GM12878 (cell line): ENCODE data around the gene PGK2. TPM values are rescaled to one million over a fixed set of nuclear protein-coding genes. Genes with fewer than 3 reads are reported as not detected.

Experiments used
- ATAC-seq: fragments of 200-7000 bp; cut with Tn5 transposase; 3 replicates; pipeline ENCODE4 v1.9.1; 2020; ENCODE audit warnings: mild to moderate bottlenecking, moderate library complexity
- BruUV-seq: library from RNA; stranded (reverse); fragments of 400-500 nt; replicated peaks from 2 replicates; lab custom pipeline; 2021; lab: Mats Ljungman, UMichigan
- CTCF ChIA-PET: fragments of 300-600 bp; sonication (Branson Sonifier 250); formaldehyde crosslinking; extraction: SDS; loops from one replicate; lab custom pipeline; 2021; ENCODE audit warnings: inconsistent platforms; lab: Yijun Ruan, JAX
- POLR2A ChIA-PET: fragments of 350-600 bp; formaldehyde crosslinking; extraction: SDS; loops from one replicate; lab custom pipeline; 2021; ENCODE audit warnings: inconsistent platforms; lab: Charles Lee
- RAD21 ChIA-PET: fragments of 300-600 bp; sonication (Branson Sonifier 250); formaldehyde crosslinking; loops from one replicate; lab custom pipeline; 2023; ENCODE audit warnings: antibody characterized with exemption; ENCODE audit not compliant: unreplicated experiment; lab: Charles Lee
- SMC1A ChIA-PET: fragments of 300-600 bp; sonication (Branson Sonifier 250); formaldehyde crosslinking; loops from one replicate; lab custom pipeline; 2023; ENCODE audit not compliant: unreplicated experiment, uncharacterized antibody; lab: Charles Lee
- DNase-seq: peaks from one replicate; pipeline ENCODE4 v3.0.0-alpha.2; 2011; ENCODE audit warnings: low read depth, low spot score
- FAIRE-seq: peaks from 3 replicates; lab custom pipeline; 2011; peaks lifted over from hg19 to GRCh38; lab: Jason Lieb, UNC
- H2AFZ ChIP-seq: 2 replicates; pipeline ENCODE4 v1.6.0; 2011; ENCODE audit warnings: low read depth, low read length, control low read depth; ENCODE audit not compliant: control insufficient read depth
- H3K27ac ChIP-seq: 2 replicates; pipeline ENCODE4 v1.5.1; 2011; ENCODE audit warnings: control low read depth; ENCODE audit not compliant: control insufficient read depth, insufficient read depth
- H3K27me3 ChIP-seq, 2 experiments: replicated peaks in 1 of 2; 2 replicates each; pipeline versions ENCODE4 v1.6.0 to v1.6.1; 2011; ENCODE audit warnings: low read length in 1 of 2; ENCODE audit not compliant: control insufficient read depth in 2 of 2, insufficient read depth in 2 of 2
- H3K36me3 ChIP-seq, 2 experiments: 2 replicates each; pipeline ENCODE4 v1.5.1; 2011; ENCODE audit warnings: low read length in 1 of 2; ENCODE audit not compliant: control insufficient read depth in 2 of 2, insufficient read depth in 2 of 2
- H3K4me1 ChIP-seq: 2 replicates; pipeline ENCODE4 v1.6.1; 2011; ENCODE audit warnings: mild to moderate bottlenecking, low read length, moderate library complexity, mixed read lengths; ENCODE audit not compliant: control insufficient read depth, insufficient read depth
- H3K4me2 ChIP-seq: 2 replicates; pipeline ENCODE4 v1.6.0; 2011; ENCODE audit warnings: control low read depth; ENCODE audit not compliant: control insufficient read depth, insufficient read depth
- H3K4me3 ChIP-seq: fragments of 200-600 bp; sonication (generic); 2 replicates; pipeline ENCODE4 v1.5.1; 2016
- H3K79me2 ChIP-seq: 2 replicates; pipeline ENCODE4 v1.6.0; 2011; ENCODE audit warnings: low read length; ENCODE audit not compliant: control insufficient read depth, insufficient read depth
- H3K9ac ChIP-seq: 2 replicates; pipeline ENCODE4 v1.8.0; 2011; ENCODE audit warnings: low read length, control low read depth, mixed read lengths; ENCODE audit not compliant: control insufficient read depth, insufficient read depth
- H3K9me3 ChIP-seq: replicated peaks from 3 replicates; pipeline ENCODE4 v1.5.1; 2011; ENCODE audit warnings: mild to moderate bottlenecking, low read length; ENCODE audit not compliant: control insufficient read depth, insufficient read depth
- H4K20me1 ChIP-seq: 2 replicates; pipeline ENCODE4 v1.6.0; 2011; ENCODE audit not compliant: control insufficient read depth, insufficient read depth
- EP300 ChIP-seq, 2 experiments: fragments of 150-350 bp in 1 of 2; IDR thresholded peaks; 2 replicates each; pipeline ENCODE4 v1.6.1; 2011 to 2012; ENCODE audit warnings: low read depth in 2 of 2, low read length in 2 of 2, borderline replicate concordance in 1 of 2, improper control_type of control experiment in 1 of 2, inconsistent platforms in 1 of 2; ENCODE audit not compliant: control insufficient read depth in 1 of 2
- ETV6 ChIP-seq, 2 experiments: fragments of 450-650 bp in 1 of 2; IDR thresholded peaks in 1 of 2; conservative IDR thresholded peaks in 1 of 2; 2 replicates each; pipeline ENCODE4 v1.6.1; 2014; ENCODE audit warnings: antibody characterized with exemption in 1 of 2, borderline replicate concordance in 1 of 2, low read depth in 1 of 2, mild to moderate bottlenecking in 1 of 2, moderate library complexity in 1 of 2
- FOXK2 ChIP-seq: fragments of 450-650 bp; IDR thresholded peaks from 2 replicates; pipeline ENCODE4 v1.6.1; 2017; ENCODE audit warnings: mild to moderate bottlenecking, moderate library complexity
- GATAD2B ChIP-seq: fragments of 450-650 bp; conservative IDR thresholded peaks from 2 replicates; pipeline ENCODE4 v1.6.1; 2017; ENCODE audit warnings: low read depth, mild to moderate bottlenecking, moderate library complexity
- IKZF1 ChIP-seq: fragments of 450-650 bp; conservative IDR thresholded peaks from 2 replicates; pipeline ENCODE4 v1.6.1; 2017; ENCODE audit warnings: antibody characterized with exemption, mild to moderate bottlenecking
- KDM1A ChIP-seq: fragments of 200-600 bp; sonication (generic); IDR thresholded peaks from 2 replicates; pipeline ENCODE4 v1.6.1; 2016; ENCODE audit warnings: borderline replicate concordance
- MXI1 ChIP-seq: fragments of 150-350 bp; IDR thresholded peaks from 2 replicates; pipeline ENCODE4 v1.6.1; 2011; ENCODE audit warnings: low read depth, mild to moderate bottlenecking, inconsistent platforms, low read length, improper control_type of control experiment
- NRF1 ChIP-seq: conservative IDR thresholded peaks from 2 replicates; pipeline ENCODE4 v1.6.1; 2011; ENCODE audit warnings: mild to moderate bottlenecking, low read depth, low read length, improper control_type of control experiment
- RAD51 ChIP-seq: fragments of 450-650 bp; IDR thresholded peaks from 2 replicates; pipeline ENCODE4 v1.6.1; 2016; ENCODE audit warnings: moderate library complexity, mild to moderate bottlenecking, inconsistent platforms
- WGBS: methylation state at CpG from one replicate; pipeline ENCODE4 v1.1.6; 2016; ENCODE audit warnings: low lambda C conversion rate; ENCODE audit not compliant: insufficient replicate concordance, insufficient coverage; ENCODE audit errors: missing lambda C conversion rate; 5-methylcytosine and 5-hydroxymethylcytosine counted together
- in situ Hi-C: fragments of 300-500 bp; cut with MboI; formaldehyde crosslinking; loops from 9 replicates; pipeline ENCODE4 v1.14.3; 2018; ENCODE audit warnings: mixed read lengths
- intact Hi-C: fragments of 100-400 bp; cut with micrococcal nuclease; formaldehyde crosslinking; loops from one replicate; pipeline ENCODE4 v1.14.2; 2022; ENCODE audit not compliant: unreplicated experiment
- polyA plus RNA-seq, 11 experiments: library from polyadenylated mRNA; depleted of rRNA in 4 of 11; unstranded in 6 of 11; stranded (reverse) in 5 of 11; fragments of >200 nt; fragmentation: Nextera tagmentation in 4 of 11; fragmentation: Illumina TruSeq in 1 of 11; extraction: Ambion mirVana in 4 of 11; extraction: Trizol in 1 of 11; gene quantifications; 1 replicate in 1 of 11; 2 replicates in 10 of 11; pipeline versions ENCODE4 v1.2.1 to v1.2.3, GENCODE V29; 2011 to 2016; ENCODE audit warnings: inconsistent platforms in 2 of 11, missing spikeins in 2 of 11, low read depth in 1 of 11
- total RNA-seq, 4 experiments: library from RNA; depleted of rRNA in 3 of 4; stranded (reverse); fragments of >200 nt in 3 of 4; fragmentation: Illumina TruSeq in 1 of 4; extraction: Trizol in 1 of 4; gene quantifications; 2 replicates each; pipeline versions ENCODE4 v1.2.1 to v1.2.3, GENCODE V29; 2013 to 2021
- TF ChIP-seq, protein P1 (sequence below): fragments of 450-650 bp; conservative IDR thresholded peaks from 2 replicates; pipeline ENCODE4 v1.6.1; 2017; ENCODE audit warnings: mild to moderate bottlenecking, moderate library complexity
- TF ChIP-seq, protein P2 (sequence below): fragments of 450-650 bp; formaldehyde crosslinking; IDR thresholded peaks from 2 replicates; pipeline ENCODE4 v1.4.0; 2020; ENCODE audit warnings: mild to moderate bottlenecking, moderate library complexity
- TF ChIP-seq, protein P3 (sequence below): fragments of 450-650 bp; IDR thresholded peaks from 2 replicates; pipeline ENCODE4 v1.6.1; 2017; ENCODE audit warnings: antibody characterized with exemption, mild to moderate bottlenecking, moderate library complexity
- TF ChIP-seq, protein P4 (sequence below): IDR thresholded peaks from 2 replicates; pipeline ENCODE4 v1.6.1; 2012; ENCODE audit warnings: low read depth, low read length, improper control_type of control experiment

The PGK2 gene
- total and polyA plus RNA-seq, 10 of the 15 experiments (the other 5 are each of a cell fraction or from before 2014, with no cell fraction given), result not detected

DNA sequence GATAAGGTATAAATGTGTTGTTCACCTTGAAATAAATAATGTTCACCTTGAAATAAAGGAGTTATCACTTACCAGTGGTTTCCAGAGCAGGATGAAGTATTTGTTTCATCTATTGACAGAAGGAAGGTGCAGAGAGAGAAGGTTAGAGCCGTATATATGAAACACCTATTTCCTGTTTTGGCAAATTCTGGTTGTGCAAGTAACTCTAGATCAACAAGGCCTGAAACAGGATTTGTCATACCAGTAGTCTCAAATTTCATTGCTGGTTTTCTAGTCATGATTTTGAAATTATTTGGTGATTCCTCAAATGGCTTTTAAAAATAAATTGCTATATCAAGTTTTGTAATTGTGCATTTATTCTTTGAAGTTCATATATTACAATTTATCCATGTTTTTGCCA is 42.8 kb downstream of the PGK2 start, which contains the start of gene CRISP3 (continued):
- no peak for TF ChIP-seq EP300 (IDR thresholded peaks at IDR 0.05; ENCODE audit: borderline replicate concordance in 1 of 2, control insufficient read depth in 1 of 2, low read depth in 2 of 2, low read length in 2 of 2)
- TF ChIP-seq GATAD2B, result no peak

DNA sequence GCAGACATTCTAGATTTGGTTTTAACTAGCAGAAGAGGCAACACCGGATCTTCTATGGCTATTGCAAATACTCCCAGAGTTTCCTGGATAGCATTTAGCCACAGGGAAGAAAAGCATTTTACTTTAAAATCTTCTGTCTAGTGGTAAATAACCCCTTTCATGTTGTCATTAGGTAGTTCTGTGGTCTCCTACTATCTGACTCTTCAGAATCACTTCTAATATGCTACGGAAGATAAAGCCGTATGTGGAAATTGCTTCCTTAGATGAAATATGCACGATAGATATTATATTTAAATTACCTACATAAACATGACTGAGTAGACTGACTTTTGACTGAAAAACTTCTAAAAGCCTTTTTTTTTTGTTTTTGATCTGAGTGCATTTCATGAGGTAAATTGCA is 43.7 kb downstream of the PGK2 start:
- ChIA-PET POLR2A (no interaction called here), RAD21 (no interaction called here), CTCF (no interaction called here), SMC1A (no interaction called here)
- ATAC-seq (no peak), DNase-seq (no peak), FAIRE-seq (no peak)
- in situ Hi-C loops (no loop called here), intact Hi-C loops (no loop called here)
- no peak overlapping the region for H3K4me2 ChIP-seq
- no peaks in the 10 kb centered on the region for H3K27me3 ChIP-seq
- H3K9ac ChIP-seq, result no peak overlapping the region
- H3K79me2 ChIP-seq, result no peaks in the 10 kb centered on the region
- TF ChIP-seq, protein P1, sequence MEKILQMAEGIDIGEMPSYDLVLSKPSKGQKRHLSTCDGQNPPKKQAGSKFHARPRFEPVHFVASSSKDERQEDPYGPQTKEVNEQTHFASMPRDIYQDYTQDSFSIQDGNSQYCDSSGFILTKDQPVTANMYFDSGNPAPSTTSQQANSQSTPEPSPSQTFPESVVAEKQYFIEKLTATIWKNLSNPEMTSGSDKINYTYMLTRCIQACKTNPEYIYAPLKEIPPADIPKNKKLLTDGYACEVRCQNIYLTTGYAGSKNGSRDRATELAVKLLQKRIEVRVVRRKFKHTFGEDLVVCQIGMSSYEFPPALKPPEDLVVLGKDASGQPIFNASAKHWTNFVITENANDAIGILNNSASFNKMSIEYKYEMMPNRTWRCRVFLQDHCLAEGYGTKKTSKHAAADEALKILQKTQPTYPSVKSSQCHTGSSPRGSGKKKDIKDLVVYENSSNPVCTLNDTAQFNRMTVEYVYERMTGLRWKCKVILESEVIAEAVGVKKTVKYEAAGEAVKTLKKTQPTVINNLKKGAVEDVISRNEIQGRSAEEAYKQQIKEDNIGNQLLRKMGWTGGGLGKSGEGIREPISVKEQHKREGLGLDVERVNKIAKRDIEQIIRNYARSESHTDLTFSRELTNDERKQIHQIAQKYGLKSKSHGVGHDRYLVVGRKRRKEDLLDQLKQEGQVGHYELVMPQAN, result no peak
- TF ChIP-seq IKZF1 (no peak), ETV6 (conservative IDR thresholded peaks at IDR 0.05 in 1 of 2, IDR thresholded peaks at IDR 0.05 in 1 of 2; ENCODE audit: borderline replicate concordance in 1 of 2, low read depth in 1 of 2) (no peak), FOXK2 (no peak), RAD51 (no peak), MXI1 (no peak), KDM1A (no peak), NRF1 (no peak)
- TF ChIP-seq, protein P2, sequence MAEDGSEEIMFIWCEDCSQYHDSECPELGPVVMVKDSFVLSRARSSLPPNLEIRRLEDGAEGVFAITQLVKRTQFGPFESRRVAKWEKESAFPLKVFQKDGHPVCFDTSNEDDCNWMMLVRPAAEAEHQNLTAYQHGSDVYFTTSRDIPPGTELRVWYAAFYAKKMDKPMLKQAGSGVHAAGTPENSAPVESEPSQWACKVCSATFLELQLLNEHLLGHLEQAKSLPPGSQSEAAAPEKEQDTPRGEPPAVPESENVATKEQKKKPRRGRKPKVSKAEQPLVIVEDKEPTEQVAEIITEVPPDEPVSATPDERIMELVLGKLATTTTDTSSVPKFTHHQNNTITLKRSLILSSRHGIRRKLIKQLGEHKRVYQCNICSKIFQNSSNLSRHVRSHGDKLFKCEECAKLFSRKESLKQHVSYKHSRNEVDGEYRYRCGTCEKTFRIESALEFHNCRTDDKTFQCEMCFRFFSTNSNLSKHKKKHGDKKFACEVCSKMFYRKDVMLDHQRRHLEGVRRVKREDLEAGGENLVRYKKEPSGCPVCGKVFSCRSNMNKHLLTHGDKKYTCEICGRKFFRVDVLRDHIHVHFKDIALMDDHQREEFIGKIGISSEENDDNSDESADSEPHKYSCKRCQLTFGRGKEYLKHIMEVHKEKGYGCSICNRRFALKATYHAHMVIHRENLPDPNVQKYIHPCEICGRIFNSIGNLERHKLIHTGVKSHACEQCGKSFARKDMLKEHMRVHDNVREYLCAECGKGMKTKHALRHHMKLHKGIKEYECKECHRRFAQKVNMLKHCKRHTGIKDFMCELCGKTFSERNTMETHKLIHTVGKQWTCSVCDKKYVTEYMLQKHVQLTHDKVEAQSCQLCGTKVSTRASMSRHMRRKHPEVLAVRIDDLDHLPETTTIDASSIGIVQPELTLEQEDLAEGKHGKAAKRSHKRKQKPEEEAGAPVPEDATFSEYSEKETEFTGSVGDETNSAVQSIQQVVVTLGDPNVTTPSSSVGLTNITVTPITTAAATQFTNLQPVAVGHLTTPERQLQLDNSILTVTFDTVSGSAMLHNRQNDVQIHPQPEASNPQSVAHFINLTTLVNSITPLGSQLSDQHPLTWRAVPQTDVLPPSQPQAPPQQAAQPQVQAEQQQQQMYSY, result no peak
- TF ChIP-seq, protein P3, sequence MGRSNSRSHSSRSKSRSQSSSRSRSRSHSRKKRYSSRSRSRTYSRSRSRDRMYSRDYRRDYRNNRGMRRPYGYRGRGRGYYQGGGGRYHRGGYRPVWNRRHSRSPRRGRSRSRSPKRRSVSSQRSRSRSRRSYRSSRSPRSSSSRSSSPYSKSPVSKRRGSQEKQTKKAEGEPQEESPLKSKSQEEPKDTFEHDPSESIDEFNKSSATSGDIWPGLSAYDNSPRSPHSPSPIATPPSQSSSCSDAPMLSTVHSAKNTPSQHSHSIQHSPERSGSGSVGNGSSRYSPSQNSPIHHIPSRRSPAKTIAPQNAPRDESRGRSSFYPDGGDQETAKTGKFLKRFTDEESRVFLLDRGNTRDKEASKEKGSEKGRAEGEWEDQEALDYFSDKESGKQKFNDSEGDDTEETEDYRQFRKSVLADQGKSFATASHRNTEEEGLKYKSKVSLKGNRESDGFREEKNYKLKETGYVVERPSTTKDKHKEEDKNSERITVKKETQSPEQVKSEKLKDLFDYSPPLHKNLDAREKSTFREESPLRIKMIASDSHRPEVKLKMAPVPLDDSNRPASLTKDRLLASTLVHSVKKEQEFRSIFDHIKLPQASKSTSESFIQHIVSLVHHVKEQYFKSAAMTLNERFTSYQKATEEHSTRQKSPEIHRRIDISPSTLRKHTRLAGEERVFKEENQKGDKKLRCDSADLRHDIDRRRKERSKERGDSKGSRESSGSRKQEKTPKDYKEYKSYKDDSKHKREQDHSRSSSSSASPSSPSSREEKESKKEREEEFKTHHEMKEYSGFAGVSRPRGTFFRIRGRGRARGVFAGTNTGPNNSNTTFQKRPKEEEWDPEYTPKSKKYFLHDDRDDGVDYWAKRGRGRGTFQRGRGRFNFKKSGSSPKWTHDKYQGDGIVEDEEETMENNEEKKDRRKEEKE, result no peak
- TF ChIP-seq, protein P4, sequence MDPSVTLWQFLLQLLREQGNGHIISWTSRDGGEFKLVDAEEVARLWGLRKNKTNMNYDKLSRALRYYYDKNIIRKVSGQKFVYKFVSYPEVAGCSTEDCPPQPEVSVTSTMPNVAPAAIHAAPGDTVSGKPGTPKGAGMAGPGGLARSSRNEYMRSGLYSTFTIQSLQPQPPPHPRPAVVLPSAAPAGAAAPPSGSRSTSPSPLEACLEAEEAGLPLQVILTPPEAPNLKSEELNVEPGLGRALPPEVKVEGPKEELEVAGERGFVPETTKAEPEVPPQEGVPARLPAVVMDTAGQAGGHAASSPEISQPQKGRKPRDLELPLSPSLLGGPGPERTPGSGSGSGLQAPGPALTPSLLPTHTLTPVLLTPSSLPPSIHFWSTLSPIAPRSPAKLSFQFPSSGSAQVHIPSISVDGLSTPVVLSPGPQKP, result no peak
- H3K4me1 ChIP-seq, result no peaks in the 10 kb centered on the region
- H3K36me3 ChIP-seq, result no peaks in the 10 kb centered on the region
- H3K4me3 ChIP-seq, result no peak overlapping the region
- H3K9me3 ChIP-seq, result no peaks in the 10 kb centered on the region
- 57% methylated on average over 4 of the region's 4 CpGs for WGBS
- BruUV-seq, result no TSS peak
- H4K20me1 ChIP-seq, result no peaks in the 10 kb centered on the region
- no peak overlapping the region for H2AFZ ChIP-seq
- H3K27ac ChIP-seq, result no peak overlapping the region
